HFF-Myc (cell line): ENCODE measurements around the gene SVOPL.

Experiments used
- DNase-seq: peaks from one replicate; pipeline ENCODE4 v3.0.0-alpha.2; 2011; ENCODE audit warnings: low read depth; ENCODE audit errors: extremely low read depth
- H3K4me3 ChIP-seq: replicated peaks from 2 replicates; pipeline ENCODE4 v1.5.1; 2011; ENCODE audit warnings: low read depth, mild to moderate bottlenecking, control low read depth, low read length
- CTCF ChIP-seq: IDR thresholded peaks from 2 replicates; pipeline ENCODE4 v1.5.1; 2012; ENCODE audit warnings: mild to moderate bottlenecking, low read depth, low read length, control low read depth; ENCODE audit errors: missing control alignments

SVOPL gene

GRCh38 chr7:138602451-138602850, 98.7 kb downstream of the SVOPL start:
- no peak for TF ChIP-seq CTCF
- DNase-seq, result no peak

DNA sequence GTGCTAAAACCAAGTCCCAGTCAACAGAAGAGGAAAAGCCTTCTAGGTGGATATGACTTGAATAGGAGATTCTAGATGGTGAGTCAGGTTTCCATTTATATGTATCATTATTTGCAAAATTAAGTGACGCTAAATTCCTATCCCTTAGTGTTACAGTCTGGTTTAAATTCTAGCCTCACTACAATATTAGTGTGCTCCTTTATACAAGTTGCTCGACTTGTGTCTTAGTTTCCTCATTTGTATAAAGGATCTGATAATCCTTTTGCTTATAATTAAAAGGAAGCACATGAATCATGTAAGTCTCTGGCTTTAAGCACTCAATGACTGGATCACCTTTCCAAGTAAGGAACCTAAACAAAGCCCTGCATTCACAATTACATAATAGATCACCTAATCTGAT, 105.7 kb downstream of the SVOPL start:
- no peak for TF ChIP-seq CTCF

More at GRCh38 chr7:138602451-138602850, 98.7 kb downstream of the SVOPL start:
- no peak overlapping the region for H3K4me3 ChIP-seq

DNA sequence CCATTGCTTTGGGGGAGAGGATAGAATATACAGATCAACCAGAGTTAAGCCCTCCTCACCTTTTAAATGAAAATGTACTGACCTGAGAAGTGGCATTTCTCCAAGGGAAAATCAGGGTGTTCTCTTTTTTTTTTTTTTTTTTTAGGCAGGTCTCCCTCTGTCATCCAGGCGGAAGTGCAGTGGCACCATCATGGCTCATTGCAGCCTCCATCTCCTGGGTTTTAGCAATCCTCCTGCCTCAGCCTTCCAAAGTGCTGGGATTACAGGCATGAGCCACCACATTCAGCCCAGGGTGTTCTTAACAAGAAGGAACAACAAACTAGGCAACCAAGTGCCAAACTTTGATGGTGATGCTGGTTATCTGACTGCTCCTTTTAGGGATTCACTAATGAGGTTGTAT, 111.0 kb downstream of the SVOPL start:
- TF ChIP-seq CTCF, result no peak
- H3K4me3 ChIP-seq, result no peak overlapping the region
- no peak for DNase-seq

More for the DNA sequence above, 105.7 kb downstream of the SVOPL start:
- no peak for DNase-seq
- no peak overlapping the region for H3K4me3 ChIP-seq

- DNase-seq, result no peak
- TF ChIP-seq CTCF, result no peak
- H3K4me3 ChIP-seq, result no peak overlapping the region
Observed at GRCh38 chr7:138588986-138589385, 112.2 kb downstream of the SVOPL start.

- no peak for TF ChIP-seq CTCF
- no peak overlapping the region for H3K4me3 ChIP-seq
- DNase-seq, result no peak
Observed at GRCh38 chr7:138587485-138587884, 113.7 kb downstream of the SVOPL start.

DNA sequence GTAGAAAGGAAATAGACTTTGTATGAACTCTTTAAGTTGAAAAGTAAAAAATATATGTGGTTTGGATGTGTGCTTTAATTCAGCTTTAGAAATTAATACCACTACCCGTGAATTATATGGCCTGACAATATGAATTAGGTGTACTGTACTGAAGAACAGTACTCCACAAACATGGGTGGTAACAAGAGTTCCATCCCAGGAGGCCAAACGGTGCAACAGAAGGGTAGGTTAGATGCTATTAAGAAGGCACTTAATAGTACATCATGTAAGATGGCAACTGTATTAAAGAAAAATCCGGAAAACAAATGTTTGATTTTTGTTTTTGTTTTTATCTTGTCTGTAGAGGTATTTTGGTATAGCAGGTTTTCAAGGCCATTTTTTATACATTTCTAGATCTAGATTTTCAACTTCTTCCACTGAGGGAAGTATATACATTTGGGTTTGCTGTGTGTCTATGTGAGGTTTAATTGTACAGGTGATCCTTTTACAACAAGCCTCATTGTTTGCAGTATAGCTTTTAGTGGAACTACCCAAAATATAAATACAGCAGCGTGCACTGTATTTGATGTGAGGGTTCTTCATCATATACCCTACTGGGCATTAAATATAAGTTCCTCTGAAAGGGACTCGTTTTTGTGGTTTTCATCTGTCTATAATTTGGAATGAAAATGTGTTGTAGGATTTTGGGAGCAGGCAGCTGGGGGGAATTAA, 115.7 kb downstream of the SVOPL start:
- DNase-seq, result no peak
- no peak overlapping the region for H3K4me3 ChIP-seq
- no peak for TF ChIP-seq CTCF

GRCh38 chr7:138584696-138585095, 116.5 kb downstream of the SVOPL start:
- no peak for DNase-seq
- H3K4me3 ChIP-seq, result no peak overlapping the region
- TF ChIP-seq CTCF, result no peak
